ENCODE data around the gene TASP1. TPM values are rescaled to one million over a fixed set of nuclear protein-coding genes. Genes with fewer than 3 reads are reported as not detected.

Gene TASP1
- total RNA-seq, 1 experiment from 2014 or later = 8.9 TPM

GRCh38 chr20:13515291-13515690, 123.4 kb downstream of the TASP1 start:
- DNase-seq (ENCODE audit: low read depth, low spot score) = no peak
- in situ Hi-C loops (cut with HindIII; ENCODE audit: low pct_unique_long_range_greater_than_20kb, low sequenced_read_pairs) (no loop called here), intact Hi-C loops (cut with micrococcal nuclease; ENCODE audit: unreplicated experiment) (no loop called here)
- no peak for TF ChIP-seq TCF7L2 (IDR thresholded peaks at IDR 0.05; ENCODE audit: low read depth, low read length)
- no peak for TF ChIP-seq REST (IDR thresholded peaks at IDR 0.05; ENCODE audit: insufficient read depth in 1 of 2, low read depth in 2 of 2, low read length in 1 of 2)
- TF ChIP-seq SIN3A (IDR thresholded peaks at IDR 0.05; ENCODE audit: borderline replicate concordance, insufficient read depth, low read depth, low read length) = no peak
- no peak for TF ChIP-seq POLR2AphosphoS5 (IDR thresholded peaks at IDR 0.05; ENCODE audit: low read depth, low read length)
- TF ChIP-seq CTCF (IDR thresholded peaks at IDR 0.05) = no peak
- Histone ChIP-seq H3K4me1 (ENCODE audit: control insufficient read depth, insufficient read depth, low read length) (no peaks in the 10 kb centered on the region), H3K27ac (ENCODE audit: low read length) (no peak overlapping the region), H3K4me3 (ENCODE audit: low read depth in 2 of 2, low read length in 2 of 2) (no peak overlapping the region), H3K27me3 (ENCODE audit: control insufficient read depth, insufficient read depth, low read length) (no peaks in the 10 kb centered on the region), H3K36me3 (ENCODE audit: control insufficient read depth, insufficient read depth, low read length) (no peaks in the 10 kb centered on the region), H3K9me3 (ENCODE audit: control insufficient read depth, insufficient read depth, low read depth, low read length) (no peaks in the 10 kb centered on the region)
- CTCF ChIA-PET = no interaction called here
- ATAC-seq = no peak
- no TSS peak for BruUV-seq (replicated peaks)
- POLR2A ChIA-PET = no interaction called here

GRCh38 chr20:13510837-13511488, 127.8 kb downstream of the TASP1 start:
- Histone ChIP-seq H3K4me1 (ENCODE audit: control insufficient read depth, insufficient read depth, low read length) (no peaks in the 10 kb centered on the region), H3K27me3 (ENCODE audit: control insufficient read depth, insufficient read depth, low read length) (no peaks in the 10 kb centered on the region), H3K9me3 (ENCODE audit: control insufficient read depth, insufficient read depth, low read depth, low read length) (no peaks in the 10 kb centered on the region), H3K36me3 (ENCODE audit: control insufficient read depth, insufficient read depth, low read length) (no peaks in the 10 kb centered on the region), H3K27ac (ENCODE audit: low read length) (no peak overlapping the region), H3K4me3 (ENCODE audit: low read depth in 2 of 2, low read length in 2 of 2) (no peak overlapping the region)
- intact Hi-C loops (cut with micrococcal nuclease; ENCODE audit: unreplicated experiment) (no loop called here), in situ Hi-C loops (cut with HindIII; ENCODE audit: low pct_unique_long_range_greater_than_20kb, low sequenced_read_pairs) (no loop called here)
- BruUV-seq (replicated peaks) = no TSS peak
- no peak for DNase-seq (ENCODE audit: low read depth, low spot score)
- ChIA-PET CTCF (no interaction called here), POLR2A (interaction anchor here (0.6 kb wide), 1 partner anchor 38 kb away, joined by 5 read pairs; no protein-coding TSS in a partner anchor)
- no peak for ATAC-seq
- no peak for TF ChIP-seq TCF7L2 (IDR thresholded peaks at IDR 0.05; ENCODE audit: low read depth, low read length)
- TF ChIP-seq SIN3A (IDR thresholded peaks at IDR 0.05; ENCODE audit: borderline replicate concordance, insufficient read depth, low read depth, low read length) = no peak
- no peak for TF ChIP-seq REST (IDR thresholded peaks at IDR 0.05; ENCODE audit: insufficient read depth in 1 of 2, low read depth in 2 of 2, low read length in 1 of 2)
- TF ChIP-seq POLR2AphosphoS5 (IDR thresholded peaks at IDR 0.05; ENCODE audit: low read depth, low read length) = no peak
- no peak for TF ChIP-seq CTCF (IDR thresholded peaks at IDR 0.05)

Measured in Panc1 (cell line).